Measurements from ENCODE around the gene SLC36A4.

The SLC36A4 gene

DNA sequence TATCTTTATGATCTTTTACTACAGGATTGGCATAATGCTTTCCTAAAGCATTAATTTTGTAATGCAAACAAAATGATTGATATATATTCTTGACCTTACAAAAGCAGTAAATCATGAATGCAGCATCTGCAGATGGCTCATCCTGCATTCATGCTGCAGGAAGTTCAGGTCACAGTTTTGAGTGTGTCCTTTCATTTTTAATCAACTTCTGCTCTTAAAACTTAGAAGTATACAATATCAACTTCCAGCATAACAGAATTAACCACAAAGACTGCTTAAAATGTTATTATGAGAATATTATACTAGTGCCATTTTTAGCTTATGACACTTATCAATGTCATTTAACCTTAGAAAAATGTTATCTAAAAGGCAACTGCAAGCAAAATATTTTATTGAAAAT lies 54.0 kb downstream of the SLC36A4 start:
- DNase-seq (ENCODE audit: low spot score), result peak; percentile 8

DNA sequence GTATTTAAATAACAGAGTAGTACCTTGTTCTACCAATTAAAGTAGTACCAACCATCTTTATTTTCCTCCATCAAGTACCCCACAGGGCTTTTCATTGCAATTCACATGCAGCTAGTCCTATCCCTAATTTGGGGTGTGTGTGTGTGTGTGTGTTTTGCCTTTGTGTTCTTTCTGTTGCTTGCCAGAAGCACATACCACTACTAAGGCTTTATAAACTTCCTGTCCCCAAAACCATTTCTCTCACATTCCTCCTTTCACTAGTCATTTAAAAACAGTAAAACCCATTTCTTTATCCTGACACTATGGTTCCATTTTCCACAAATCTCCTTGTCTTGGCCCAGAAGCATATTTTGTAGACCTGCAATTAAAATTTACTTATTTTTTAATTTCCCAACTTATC lies 54.6 kb downstream of the SLC36A4 start:
- TF ChIP-seq, protein P1, sequence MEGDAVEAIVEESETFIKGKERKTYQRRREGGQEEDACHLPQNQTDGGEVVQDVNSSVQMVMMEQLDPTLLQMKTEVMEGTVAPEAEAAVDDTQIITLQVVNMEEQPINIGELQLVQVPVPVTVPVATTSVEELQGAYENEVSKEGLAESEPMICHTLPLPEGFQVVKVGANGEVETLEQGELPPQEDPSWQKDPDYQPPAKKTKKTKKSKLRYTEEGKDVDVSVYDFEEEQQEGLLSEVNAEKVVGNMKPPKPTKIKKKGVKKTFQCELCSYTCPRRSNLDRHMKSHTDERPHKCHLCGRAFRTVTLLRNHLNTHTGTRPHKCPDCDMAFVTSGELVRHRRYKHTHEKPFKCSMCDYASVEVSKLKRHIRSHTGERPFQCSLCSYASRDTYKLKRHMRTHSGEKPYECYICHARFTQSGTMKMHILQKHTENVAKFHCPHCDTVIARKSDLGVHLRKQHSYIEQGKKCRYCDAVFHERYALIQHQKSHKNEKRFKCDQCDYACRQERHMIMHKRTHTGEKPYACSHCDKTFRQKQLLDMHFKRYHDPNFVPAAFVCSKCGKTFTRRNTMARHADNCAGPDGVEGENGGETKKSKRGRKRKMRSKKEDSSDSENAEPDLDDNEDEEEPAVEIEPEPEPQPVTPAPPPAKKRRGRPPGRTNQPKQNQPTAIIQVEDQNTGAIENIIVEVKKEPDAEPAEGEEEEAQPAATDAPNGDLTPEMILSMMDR (IDR thresholded peaks at IDR 0.05; ENCODE audit: extremely low read depth, missing control alignments), result no peak
- no peak for DNase-seq (ENCODE audit: low spot score)

More for the DNA sequence above, 54.0 kb downstream of the SLC36A4 start:
- TF ChIP-seq, protein P1 (IDR thresholded peaks at IDR 0.05; ENCODE audit: extremely low read depth, missing control alignments), result no peak

- no peak for DNase-seq (ENCODE audit: low spot score)
- TF ChIP-seq, protein P1 (IDR thresholded peaks at IDR 0.05; ENCODE audit: extremely low read depth, missing control alignments), result no peak
Observed at GRCh38 chr11:93133488-93134109, 64.2 kb downstream of the SLC36A4 start.

- TF ChIP-seq, protein P1 (IDR thresholded peaks at IDR 0.05; ENCODE audit: extremely low read depth, missing control alignments), result no peak
- DNase-seq (ENCODE audit: low spot score), result no peak
Observed at GRCh38 chr11:93132836-93133235, 65.0 kb downstream of the SLC36A4 start.

GRCh38 chr11:93131709-93132108 lies 66.1 kb downstream of the SLC36A4 start:
- no peak for DNase-seq (ENCODE audit: low spot score)
- TF ChIP-seq, protein P1 (IDR thresholded peaks at IDR 0.05; ENCODE audit: extremely low read depth, missing control alignments), result no peak

- TF ChIP-seq, protein P1 (IDR thresholded peaks at IDR 0.05; ENCODE audit: extremely low read depth, missing control alignments), result no peak
- DNase-seq (ENCODE audit: low spot score), result no peak
Observed at GRCh38 chr11:93128574-93128973, 69.2 kb downstream of the SLC36A4 start.

DNA sequence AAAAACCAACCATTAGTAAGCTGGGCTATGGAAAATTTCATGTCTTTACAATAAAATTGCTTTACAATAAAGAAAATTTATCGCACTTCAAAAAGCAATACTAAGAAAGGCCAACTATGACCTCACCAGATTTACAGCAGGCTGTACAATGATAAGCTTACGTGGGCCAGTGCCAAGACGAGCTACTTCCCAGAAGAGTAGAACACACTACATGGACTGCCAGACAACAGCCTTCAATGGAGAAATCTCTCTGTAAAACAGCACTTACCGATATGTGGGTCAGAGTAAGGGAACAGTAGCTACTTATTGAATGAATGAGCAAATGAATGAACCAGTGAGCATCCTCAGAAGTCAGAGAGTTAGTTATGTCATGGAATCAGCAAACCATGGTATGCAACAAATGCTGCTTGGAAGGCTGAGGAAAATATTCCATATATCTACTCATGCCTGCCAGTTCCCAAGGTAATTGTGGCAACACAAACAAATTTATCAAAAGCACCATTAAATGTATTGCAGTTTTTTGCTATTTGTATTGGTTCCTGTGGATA lies 74.4 kb downstream of the SLC36A4 start:
- no peak for DNase-seq (ENCODE audit: low spot score)
- TF ChIP-seq, protein P1 (IDR thresholded peaks at IDR 0.05; ENCODE audit: extremely low read depth, missing control alignments), result no peak
